GM19240 (cell line): ENCODE measurements around the gene ZCCHC17.

Experiments used
- DNase-seq: peaks from one replicate; pipeline ENCODE4 v3.0.0; 2011; ENCODE audit warnings: low spot score; ENCODE audit not compliant: insufficient read length

Gene ZCCHC17

GRCh38 chr1:31390071-31390470, 93.2 kb downstream of the ZCCHC17 start:
- DNase-seq = no peak

GRCh38 chr1:31393463-31393862, 96.6 kb downstream of the ZCCHC17 start:
- DNase-seq = no peak

- peak; percentile 83 for DNase-seq
These were observed 97.9 kb downstream of the ZCCHC17 start for GRCh38 chr1:31394584-31395193.

GRCh38 chr1:31396633-31397351, 100.0 kb downstream of the ZCCHC17 start:
- no peak for DNase-seq

- DNase-seq = no peak
These were observed 100.7 kb downstream of the ZCCHC17 start for GRCh38 chr1:31397360-31398095.

GRCh38 chr1:31398246-31398645, 101.4 kb downstream of the ZCCHC17 start:
- DNase-seq = no peak

- DNase-seq = no peak
These were observed 103.1 kb downstream of the ZCCHC17 start for GRCh38 chr1:31399976-31400375.

GRCh38 chr1:31400393-31400792, 103.6 kb downstream of the ZCCHC17 start:
- DNase-seq = no peak

GRCh38 chr1:31401241-31401640, 104.4 kb downstream of the ZCCHC17 start:
- no peak for DNase-seq

- no peak for DNase-seq
These were observed 108.9 kb downstream of the ZCCHC17 start for GRCh38 chr1:31405578-31406245.

- no peak for DNase-seq
These were observed 110.3 kb downstream of the ZCCHC17 start for GRCh38 chr1:31407029-31407626.

GRCh38 chr1:31408788-31409318, 112.0 kb downstream of the ZCCHC17 start:
- no peak for DNase-seq

GRCh38 chr1:31409946-31410858, 113.4 kb downstream of the ZCCHC17 start:
- DNase-seq = no peak

GRCh38 chr1:31410871-31411270, 114.0 kb downstream of the ZCCHC17 start:
- DNase-seq = no peak

GRCh38 chr1:31412205-31412604, 115.4 kb downstream of the ZCCHC17 start:
- no peak for DNase-seq

- no peak for DNase-seq
These were observed 116.0 kb downstream of the ZCCHC17 start, which contains the start of gene SERINC2 for GRCh38 chr1:31412732-31413404. Gene SERINC2 (plus strand): TSS chr1:31413213. CDS start chr1:31413266, 53 bp downstream.

- no peak for DNase-seq
These were observed 116.7 kb downstream of the ZCCHC17 start for GRCh38 chr1:31413405-31414001.
